GM18502 (cell line): ENCODE data around the gene STK32B.

Experiments
- ATAC-seq: cut with Tn5 transposase; IDR thresholded peaks from one replicate; pipeline ENCODE4 v1.9.1; 2021; ENCODE audit warnings: mild to moderate bottlenecking; ENCODE audit not compliant: unreplicated experiment, poor library complexity

STK32B gene

DNA sequence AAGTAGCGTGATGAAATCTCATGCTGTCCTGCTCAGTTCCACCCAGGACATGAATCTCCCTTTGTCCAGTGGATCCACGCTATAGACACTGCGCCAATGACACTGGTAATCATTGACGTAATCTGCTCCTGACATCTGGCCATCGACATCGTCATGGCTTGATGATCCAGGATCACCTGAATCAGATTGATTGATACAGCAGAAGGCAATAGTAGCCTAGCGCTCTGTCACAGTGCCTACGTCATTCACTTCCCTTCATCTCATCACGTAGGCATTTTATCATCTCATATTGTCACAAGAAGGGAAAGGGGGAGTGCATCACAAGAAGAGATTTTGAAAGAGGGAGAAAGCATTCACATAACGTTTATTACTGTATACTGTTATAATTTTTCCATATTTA lies 68.8 kb downstream of the STK32B start:
- ATAC-seq: no peak

DNA sequence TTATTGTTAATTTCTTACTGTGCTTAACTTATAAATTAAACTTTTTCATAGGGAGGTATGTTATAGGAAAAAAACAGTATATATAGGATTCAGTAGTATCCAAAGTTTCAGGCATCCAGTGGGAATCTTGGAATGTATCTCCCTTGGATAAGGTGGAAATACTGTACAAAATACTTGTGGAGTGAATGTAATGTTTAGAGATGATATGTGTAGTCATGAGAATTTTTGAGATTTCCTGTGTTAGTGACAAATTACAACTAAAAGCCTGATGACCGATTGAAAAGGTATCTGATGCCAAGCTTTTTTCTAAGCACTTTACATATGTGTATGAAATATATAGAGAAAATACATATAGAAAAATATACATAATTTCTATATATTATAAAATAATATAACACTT lies 69.2 kb downstream of the STK32B start:
- no peak for ATAC-seq

GRCh38 chr4:5122114-5122513 lies 70.8 kb downstream of the STK32B start:
- ATAC-seq: no peak

DNA sequence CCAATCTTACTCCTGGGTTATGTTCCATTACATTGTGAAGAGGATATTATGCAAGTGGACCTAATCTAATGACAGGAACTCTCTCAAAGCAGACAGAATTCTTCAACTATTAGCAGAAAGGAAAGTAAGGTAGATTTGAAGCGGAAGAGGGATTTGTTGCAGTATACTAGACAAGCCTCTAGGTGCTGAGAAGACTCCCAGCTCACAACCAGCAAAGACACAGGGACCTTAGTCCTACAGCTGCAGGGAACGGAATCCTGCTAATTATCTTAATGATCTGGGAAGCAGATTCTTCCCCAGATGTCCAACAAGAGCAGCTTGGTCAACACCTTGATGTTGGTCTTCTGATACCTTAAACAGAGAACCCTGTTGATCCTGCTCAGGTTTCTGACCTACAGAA lies 73.6 kb downstream of the STK32B start:
- ATAC-seq: no peak

DNA sequence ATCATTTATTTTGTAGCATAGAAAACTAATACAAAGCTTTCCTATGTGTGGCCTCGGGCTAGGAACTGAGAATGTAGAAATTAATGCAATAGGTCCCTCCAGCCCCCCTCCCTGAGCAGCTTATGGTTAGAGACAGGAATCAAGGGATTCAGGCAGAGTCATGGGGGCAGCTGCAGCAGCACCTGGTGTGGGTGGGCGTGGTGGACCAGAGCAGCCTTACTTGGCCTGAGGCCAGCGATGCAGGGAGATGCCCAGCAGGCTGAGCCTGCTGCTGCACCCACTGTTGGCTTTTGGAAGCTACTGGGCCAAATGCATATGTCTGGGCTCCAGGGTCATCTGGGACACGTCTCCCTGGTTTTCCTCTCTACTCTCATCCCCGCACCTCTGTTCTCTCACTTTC lies 74.0 kb downstream of the STK32B start:
- no peak for ATAC-seq

- ATAC-seq: no peak
Observed at GRCh38 chr4:5126231-5126630, 75.0 kb downstream of the STK32B start.

DNA sequence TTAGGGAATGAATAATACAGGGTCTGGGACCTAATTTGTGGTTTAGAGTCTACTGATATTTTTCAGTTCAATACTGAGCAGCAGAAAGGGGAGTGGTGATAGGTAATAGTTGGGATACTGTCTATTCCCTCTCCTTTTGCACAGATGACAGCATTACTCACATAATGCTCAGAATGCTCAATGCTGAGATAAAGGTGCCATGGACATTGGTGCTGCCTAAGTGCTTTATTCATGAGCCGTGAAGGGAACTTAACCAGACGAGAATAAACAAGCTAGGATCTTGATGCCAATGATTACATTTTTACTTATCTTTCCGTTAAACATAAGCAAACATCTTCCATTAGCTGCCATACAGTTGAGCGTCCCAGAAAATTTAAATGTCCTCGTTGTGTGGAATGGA lies 75.6 kb downstream of the STK32B start:
- no peak for ATAC-seq

DNA sequence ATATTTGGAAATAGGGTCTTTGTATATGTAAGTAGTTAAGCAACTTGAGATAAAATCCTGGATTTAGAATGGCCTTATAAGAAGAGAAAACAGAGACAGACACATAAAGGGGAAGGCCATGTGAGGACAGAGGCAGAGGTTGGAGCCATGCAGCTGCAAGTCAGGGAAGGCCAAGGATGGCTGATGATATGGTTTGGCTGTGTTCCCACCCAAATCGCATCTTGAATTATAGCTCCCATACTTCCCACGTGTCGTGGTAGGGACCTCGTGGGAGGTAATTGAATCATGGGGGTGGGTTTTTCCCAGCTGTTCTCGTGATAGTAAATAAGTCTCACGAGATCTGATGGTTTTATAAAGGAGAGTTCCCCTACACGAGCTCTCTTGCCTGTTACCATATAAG lies 76.3 kb downstream of the STK32B start:
- ATAC-seq: no peak

DNA sequence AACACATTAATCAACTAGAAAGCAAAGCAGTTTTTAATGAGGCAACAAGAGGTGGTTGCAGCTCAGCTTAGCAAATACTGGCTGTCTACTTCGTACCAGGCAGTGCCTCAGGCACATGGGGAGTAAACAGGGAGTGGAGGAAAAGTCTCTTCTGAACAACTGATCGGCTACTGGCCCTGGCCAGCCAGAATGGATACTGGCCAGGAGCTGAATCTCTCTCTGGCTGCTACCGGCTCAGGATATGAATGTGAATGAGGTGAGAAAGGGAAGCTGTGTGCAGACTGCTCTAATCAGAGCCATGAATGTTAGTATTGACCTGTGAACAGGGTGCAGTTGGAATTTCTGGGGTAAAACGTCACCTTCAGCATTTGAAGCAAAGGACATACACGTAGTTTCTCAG lies 77.3 kb downstream of the STK32B start:
- no peak for ATAC-seq

- no peak for ATAC-seq
Observed at GRCh38 chr4:5133201-5133600, 81.9 kb downstream of the STK32B start.

GRCh38 chr4:5133933-5134594 lies 82.8 kb downstream of the STK32B start:
- no peak for ATAC-seq

DNA sequence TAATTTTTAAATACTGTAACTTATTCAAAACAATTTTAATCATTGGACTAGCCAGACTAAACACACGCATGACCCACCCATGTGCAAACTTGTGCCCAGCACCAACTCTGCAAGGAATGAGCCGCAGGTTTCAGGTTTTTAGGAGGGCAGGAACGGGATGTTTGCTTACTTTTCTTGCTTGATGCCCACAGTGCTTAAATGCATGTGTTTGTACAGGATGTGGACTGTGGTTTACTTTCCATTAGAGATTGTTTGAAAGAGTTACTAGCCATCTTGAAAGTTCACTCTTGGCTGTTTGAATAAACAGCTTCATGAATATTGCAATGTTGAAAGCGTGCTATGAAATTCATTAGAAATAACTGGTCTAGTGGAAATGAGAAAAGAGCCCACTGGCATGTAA lies 83.3 kb downstream of the STK32B start:
- ATAC-seq: no peak

DNA sequence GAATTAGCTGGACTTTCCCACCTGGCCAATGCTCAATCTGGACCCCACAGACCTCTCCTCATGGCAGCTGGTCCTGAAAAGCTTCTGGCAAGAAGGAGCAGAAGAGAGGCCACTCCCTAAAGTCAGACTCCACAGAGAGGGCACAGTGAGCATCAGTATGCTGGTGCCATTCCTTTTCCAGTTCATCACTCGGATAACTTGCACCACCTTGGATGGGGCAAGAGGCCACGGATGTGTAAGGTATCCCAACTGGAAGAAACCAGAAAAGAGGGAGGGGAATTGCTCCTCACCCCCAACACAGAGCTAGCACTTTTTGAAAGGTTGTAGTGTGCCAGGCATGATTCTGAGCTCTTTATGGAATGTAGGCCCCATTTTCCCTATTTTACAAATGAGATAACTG lies 85.9 kb downstream of the STK32B start:
- ATAC-seq: no peak

GRCh38 chr4:5137927-5138326 lies 86.6 kb downstream of the STK32B start:
- ATAC-seq: no peak

- no peak for ATAC-seq
Observed at GRCh38 chr4:5138389-5138788, 87.1 kb downstream of the STK32B start.

- no peak for ATAC-seq
Observed at GRCh38 chr4:5139141-5139540, 87.9 kb downstream of the STK32B start.

GRCh38 chr4:5141802-5142201 lies 90.5 kb downstream of the STK32B start:
- no peak for ATAC-seq

GRCh38 chr4:5142726-5143125 lies 91.4 kb downstream of the STK32B start:
- no peak for ATAC-seq

DNA sequence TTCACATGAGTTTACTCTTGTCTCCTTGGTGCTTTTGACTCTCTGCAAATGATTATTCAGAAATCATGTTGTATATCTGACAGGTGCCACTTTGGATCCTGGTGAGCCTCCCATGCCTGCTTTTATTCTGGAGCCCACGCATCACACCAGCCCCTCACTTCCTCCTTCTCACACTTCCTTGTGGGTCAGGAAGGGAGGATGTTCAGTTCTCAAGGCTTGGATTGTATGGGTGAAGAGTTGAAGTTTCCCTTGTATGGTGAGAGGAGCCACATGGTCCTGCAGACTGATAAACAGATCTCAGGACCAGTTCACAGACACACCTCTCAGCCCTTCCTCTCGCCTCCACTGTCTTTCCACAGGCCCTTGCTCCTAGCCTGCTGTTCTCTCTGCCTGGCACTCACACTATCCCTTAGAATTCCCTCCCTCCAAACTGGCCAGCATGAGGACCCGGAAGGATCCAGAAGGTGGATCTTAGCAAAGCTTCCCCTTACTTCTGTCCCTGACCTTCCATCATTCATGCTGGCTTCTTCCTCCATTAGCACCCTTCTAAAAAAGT lies 92.1 kb downstream of the STK32B start:
- no peak for ATAC-seq

- ATAC-seq: no peak
Observed at GRCh38 chr4:5143940-5144339, 92.7 kb downstream of the STK32B start.

- no peak for ATAC-seq
Observed at GRCh38 chr4:5144384-5144783, 93.1 kb downstream of the STK32B start.

DNA sequence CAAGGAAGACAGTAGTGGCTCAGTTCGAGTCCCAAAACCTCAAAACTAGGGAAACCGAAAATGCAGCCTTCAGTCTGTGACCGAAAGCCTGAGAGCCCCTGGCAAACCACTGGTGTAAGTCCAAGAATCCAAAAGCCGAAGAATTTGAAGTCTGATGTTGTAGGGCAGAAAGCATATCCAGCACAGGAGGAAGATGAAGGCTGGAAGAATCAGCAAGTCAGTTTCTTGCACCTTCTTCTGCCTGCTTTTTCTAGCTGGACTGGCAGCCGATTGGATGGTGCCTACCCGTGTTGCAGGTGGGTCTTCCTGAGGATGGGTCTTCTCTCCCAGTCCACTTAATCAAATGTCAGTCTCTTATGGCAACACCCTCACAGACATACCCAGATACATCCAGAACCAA lies 95.0 kb downstream of the STK32B start:
- ATAC-seq: no peak

- no peak for ATAC-seq
Observed at GRCh38 chr4:5152521-5152920, 101.2 kb downstream of the STK32B start.
